ENCODE measurements around the gene LMCD1.

The LMCD1 gene

DNA sequence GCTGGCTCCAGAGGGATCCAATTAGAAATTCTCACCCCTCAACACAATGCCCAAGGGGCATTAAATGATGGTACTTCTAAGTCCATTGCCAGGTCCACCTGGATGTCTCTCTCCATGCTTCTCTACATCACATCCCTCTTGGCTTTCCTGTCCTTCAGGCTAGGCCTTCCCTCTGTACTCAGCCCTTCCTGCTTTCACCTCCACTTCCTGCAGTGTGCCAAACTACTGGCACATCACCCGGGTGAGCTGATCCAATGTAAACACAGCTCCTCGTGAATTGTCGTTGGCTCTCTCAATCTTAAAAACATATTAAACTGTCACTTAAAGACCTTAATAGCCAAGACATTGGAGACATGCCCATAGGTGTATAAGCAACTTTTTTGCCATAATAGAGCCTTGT, 4.0 kb downstream of the LMCD1 start:
- no peak for DNase-seq (ENCODE audit: low read depth in 2 of 2)

DNA sequence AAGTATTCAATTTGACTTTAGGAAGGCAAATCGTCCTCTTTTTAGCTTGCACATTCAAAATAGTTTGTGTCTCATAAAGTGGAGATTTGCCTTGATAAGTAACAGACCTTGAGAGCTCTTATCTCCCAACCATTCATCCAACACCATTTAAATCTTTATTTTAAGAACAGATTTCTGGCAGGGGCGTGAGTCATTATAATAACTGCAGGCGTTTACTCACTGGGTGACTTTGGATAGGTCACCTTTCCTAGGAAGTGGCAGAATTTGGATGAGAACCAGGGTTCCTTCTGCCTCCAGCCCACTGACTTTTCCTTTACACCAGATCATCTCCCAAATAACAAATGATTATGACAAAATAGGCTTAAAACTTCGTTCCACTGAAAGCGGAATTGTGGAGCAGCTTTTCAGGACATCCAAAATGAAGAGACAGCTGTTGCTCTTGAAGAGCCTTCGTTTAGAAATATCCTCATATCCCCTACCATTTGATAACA, 5.0 kb downstream of the LMCD1 start:
- no peak for DNase-seq (ENCODE audit: low read depth in 2 of 2)

DNA sequence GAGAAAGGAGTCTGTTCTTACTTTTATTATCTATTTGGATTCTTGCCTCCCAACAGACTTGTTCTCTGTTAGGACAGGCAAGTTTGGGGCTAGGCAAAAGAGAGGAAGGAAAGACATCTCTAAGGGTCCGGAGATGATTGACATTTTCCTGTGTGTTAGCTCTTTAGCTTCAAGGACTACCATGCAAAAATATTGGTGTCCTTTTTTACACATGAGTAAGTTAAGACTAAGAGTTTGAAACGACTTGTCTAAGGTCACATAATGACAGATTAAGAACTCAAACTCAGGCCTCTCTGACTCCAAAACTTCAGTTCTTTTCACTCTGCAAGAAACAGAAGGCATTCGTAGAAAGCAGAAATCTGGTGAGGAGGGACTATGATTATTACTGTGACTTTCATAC, 5.9 kb downstream of the LMCD1 start:
- no peak for DNase-seq (ENCODE audit: low read depth in 2 of 2)

DNA sequence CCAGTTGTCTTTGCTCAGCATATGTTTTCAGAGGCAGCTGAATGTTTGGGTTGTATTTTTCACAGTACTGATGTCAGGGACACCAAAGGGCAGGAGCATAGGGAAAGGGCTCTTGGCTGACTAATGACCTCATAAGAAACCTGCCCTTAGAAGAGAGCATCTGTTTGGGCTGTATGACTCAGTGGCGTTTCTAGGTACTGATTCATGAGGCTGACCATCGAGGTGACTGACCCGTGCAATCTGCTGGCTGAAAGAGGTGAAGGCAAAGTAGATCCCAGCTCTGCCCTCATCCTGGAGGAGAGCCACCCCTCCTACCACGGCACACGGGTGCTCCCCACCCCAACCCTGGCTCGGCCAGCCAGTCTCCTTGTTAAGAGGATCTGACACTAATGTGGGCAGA, 8.3 kb downstream of the LMCD1 start:
- DNase-seq (ENCODE audit: low read depth in 2 of 2), result no peak

DNA sequence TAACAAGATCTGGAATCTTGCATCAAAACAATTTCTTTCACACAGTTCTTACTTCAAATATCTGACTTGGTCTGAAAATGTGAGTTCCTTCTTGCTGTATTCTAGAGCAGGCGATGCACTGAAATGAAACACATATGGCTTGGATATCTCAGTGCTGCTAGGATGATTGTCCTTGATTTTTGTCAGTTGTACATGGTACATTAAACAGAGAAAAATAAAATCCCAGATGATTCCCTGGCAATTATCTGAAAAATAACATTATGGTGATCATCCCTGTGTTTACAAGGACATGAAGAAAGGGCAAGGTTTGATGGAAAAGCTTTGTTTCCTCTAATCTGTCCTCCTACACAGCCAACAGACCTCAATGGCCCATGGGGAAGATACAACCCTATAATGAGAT, 10.6 kb downstream of the LMCD1 start:
- DNase-seq (ENCODE audit: low read depth in 2 of 2), result no peak

DNA sequence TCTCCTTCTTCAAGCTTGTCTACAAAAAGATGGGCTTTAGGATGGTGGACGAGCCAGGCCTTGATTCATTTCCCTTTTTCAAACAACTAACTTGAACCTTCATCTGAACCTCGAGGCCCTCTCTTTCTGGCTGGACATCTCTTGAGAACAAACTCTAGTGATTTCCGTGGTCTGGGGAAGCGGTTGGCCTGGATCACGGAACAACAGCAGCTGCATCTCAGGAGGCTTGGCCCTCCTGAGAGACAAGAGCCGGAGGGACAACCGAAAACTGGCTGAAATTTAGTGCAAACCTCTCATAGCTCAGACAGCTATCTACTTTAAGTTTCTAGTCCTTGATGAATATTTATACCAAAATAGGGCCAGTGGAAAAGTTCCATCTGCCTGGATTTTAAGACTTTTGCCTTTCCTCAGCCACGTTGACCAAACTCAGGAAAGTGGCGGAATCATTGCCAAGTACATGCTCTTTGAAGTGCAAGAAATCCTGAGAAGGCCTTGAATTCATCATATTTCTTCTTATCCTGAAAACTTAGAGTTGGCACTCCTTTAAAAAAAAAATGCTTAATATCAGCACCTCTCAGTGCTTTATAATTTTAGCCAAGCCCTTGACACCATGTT, 14.5 kb downstream of the LMCD1 start:
- no peak for DNase-seq (ENCODE audit: low read depth in 2 of 2)

DNA sequence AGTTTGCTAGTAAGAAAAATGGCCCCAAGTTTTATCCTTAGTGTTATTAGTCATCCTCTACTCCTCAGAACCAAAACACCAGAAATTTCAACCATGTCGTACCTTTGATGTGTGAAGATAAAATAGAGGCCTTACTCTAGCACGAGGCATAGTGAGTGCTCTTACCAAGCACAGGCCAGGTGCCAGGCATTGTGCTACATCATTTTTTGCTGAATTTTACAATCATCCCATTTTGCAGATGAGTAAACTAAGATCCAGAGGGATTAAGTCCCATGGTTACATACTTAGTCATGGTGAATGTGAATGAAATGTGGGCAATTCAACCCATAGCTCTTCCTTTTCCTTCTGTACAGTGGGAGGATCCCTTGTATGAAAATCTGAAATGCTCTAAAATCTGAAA, 15.2 kb downstream of the LMCD1 start:
- DNase-seq (ENCODE audit: low read depth in 2 of 2), result no peak

DNA sequence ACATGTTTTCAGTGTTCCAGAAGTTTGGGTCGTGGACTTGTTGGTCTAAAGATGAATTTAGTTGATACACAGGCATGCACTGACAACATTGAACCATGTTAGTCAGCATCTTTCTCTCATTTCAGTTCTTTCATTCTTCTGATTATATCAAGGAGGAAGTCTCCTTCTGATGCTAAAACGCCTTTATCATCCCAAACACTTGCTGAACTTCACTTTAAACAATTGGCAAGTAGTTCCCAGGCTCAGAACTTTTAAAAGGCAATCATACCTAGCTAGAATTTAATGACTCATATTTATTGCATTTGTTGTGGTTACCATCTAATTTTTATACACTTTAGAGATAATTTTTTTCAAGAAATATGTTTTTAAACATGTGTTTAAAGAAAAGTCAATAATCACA, 15.9 kb downstream of the LMCD1 start:
- no peak for DNase-seq (ENCODE audit: low read depth in 2 of 2)

DNA sequence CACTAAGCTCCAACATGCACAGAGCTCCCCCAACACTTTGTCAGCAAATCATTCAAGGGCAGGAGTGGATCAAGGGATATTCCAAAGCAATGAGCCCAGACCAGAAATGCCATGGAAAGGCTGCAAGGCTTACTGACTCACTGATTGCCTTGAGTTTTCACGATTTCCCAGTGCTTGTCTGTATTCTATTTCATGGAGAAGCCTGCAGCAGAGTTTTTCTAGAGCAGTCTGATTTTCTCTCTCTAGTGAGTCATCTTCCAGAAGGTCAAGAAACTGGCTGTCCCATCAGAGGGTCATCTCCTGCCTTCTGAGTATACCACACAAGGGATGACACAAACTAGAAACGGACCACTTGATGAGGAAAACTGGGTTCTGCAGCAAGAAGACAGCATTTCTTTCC, 16.5 kb downstream of the LMCD1 start:
- DNase-seq (ENCODE audit: low read depth in 2 of 2), result no peak

DNA sequence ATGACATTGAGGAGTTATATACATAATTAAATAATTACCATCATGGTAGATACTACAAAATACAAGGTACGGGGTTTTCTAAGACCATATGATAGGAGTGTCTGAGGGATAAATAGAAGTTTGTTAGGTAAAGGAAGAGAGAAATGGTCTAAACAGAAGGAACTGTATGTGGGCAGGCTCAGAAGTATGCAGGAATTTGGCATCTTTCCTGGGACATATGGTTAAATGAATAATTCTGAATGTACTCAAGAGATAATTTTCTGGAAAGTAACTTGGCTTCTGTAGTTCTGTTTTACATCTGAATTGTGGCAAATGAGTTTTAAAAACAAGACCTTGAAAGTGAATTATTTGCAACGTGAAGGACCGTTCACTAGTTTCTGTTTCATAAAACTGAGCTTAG, 17.5 kb downstream of the LMCD1 start:
- DNase-seq (ENCODE audit: low read depth in 2 of 2), result no peak

DNA sequence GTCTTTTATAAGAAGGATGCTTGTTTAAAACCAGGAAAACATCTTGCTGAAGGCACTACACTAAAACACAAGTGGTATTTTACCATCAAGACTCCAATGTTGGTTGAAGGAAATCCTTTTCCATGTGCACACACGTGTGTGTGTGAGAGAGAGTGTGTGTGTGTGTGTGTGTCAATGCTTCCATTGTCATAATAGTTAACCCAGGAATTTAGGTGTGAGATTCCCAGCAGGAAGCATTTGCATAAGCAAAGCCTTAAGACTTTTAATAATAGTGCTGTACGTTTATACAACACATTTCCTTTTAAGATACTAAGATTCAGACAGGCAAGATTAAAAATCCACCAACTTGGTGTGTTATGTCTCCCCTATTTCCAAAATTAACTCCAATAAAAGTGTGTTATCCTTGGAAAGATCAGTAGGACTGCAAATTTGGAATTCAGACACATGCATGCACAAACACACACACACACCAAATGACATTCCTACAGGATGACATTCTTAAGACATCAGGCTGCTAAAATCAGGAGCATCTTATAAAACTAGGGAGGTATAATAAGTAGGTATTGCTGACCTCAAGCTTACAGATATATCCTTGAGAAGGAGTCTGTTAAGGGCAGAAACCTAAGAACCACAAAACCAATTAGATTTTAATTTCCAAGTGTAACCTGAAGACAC, 18.3 kb downstream of the LMCD1 start:
- DNase-seq (ENCODE audit: low read depth in 2 of 2), result no peak

DNA sequence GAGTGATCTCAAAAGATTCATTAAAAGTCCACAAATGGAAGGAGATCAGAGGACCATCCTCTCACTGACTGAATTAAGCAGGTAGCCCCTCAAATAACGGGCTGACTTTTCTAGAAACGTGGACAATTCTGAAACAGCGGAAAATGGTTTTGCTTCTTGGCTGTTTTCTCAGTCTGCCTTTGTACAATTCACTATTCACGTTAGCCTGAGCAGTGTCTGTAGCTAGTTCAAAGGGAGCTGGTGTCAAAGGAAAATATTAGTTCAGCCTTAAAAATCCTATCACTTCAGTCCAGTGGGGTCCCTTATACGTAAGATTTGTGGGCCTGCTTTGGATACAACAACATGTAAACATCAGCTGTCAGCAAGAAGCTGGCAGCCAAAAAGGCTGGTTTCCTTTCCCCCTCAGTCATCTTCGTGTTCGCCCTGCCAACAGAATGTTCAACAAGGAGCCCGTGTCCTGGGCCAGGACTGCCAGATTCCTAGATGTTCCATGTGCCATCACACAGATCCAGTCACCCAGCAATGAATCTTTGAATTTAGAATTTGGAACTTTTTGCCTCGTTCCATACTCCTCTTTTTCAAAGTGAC, 19.3 kb downstream of the LMCD1 start:
- DNase-seq (ENCODE audit: low read depth in 2 of 2), result no peak

DNA sequence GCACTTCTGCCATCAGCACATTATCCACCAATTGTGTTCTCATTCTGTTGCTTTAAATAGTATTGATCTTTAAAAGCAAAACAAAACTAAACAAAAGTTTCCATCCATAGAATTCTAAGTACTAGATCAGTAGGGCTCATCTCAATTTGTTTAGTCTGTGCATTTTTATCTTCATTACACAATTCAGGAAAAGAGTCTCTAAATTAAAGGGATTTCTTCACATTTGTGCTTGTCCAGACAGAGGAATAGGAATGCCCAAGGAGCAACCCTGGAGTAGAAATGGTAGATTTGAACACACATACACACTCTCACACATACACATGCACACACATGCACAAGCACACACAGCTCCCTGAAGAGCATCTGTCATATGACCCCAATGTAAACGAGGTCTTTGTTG, 21.4 kb downstream of the LMCD1 start:
- no peak for DNase-seq (ENCODE audit: low read depth in 2 of 2)

DNA sequence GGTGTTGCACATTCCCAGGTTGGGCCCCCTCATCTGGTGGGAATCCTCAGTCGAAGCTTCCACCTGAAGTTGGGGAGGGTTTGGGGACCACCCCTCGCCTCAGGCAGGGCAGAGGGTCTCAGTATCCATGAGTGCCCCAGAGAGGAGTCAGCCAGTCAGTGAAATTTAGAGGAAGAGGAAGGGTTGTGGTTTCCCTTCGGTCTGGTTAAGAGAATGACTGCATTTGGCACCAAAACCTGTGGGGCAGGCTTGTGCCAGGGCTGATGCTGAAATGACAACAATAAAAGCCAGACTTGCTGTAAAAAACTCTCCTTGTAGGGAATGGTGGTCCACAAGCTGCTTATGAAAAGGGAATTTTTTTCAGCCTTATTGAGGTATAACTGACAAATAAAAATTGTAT, 22.6 kb downstream of the LMCD1 start:
- DNase-seq (ENCODE audit: low read depth in 2 of 2), result no peak

DNA sequence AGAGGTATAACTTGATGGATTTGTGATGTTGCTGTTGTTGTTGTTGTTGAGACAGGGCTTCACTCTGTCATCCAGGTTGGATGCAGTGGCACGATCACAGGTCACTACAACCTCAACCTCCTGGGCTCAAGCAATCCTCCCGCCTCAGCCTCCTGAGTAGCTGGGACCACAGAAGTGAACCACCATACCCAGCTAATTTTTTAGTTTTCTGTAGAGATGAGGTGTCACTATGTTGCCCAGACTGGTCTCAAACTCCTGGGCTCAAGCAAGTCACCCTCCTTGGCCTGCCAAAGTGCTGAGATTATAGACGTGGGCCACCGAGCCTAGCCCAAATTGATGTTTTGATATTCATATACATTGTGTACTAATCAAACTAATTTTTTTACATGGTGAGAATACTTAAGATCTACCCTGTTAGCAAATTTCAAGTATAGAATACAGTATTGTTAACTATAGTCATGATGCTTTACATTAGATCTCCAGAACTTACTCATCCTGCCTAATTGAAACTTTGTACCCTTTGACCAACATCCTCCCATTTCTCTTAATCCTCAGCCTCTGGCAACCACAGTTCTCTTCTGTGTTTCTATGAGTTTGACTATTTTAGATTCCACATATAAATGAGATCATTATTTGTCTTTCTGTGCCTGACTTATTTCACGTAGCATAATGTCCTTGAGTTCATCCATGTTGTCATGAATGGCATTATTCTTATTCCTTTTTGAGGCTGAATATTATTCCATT, 23.2 kb downstream of the LMCD1 start:
- DNase-seq (ENCODE audit: low read depth in 2 of 2), result no peak

DNA sequence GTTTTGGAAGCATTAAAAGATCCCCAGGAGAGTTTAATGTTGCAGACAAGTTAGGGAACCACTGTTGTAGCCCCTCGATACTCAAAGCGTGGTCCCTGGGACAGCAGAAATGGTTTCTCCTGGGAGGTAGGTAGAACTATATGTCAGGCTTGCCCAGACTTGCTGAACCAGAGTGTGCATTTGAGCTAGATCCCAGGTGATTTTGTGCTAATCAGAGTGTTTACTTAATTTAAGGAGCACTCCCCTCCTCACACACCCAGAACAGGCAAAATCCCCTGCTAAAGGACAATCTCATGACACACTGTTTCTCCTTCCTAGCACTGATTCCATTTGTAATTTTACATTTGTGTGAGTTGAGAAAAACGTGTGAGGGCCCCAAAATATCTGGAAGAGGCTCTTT, 24.3 kb downstream of the LMCD1 start:
- no peak for DNase-seq (ENCODE audit: low read depth in 2 of 2)

DNA sequence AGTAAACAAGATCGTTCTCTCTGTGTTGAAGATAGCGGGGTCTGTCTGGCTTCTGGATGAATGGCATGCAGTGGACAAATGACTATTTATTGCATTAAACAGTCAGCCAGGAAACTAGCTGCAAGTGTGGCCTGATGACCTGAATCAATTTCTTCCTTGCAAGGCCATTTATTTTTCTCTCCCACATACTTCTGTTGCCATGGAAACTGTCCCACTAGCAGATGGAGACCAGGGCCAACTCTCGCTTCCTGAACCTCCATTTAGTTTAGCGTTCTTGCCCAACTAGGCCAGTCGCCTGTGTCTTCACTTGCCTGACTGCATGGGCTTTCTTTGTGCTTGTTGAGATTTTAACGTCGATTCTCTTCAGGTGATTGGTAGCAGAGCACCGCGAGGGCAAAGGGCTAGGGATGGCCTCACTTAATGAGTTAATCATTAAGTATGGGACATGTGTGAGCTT, 27.6 kb downstream of the LMCD1 start:
- DNase-seq (ENCODE audit: low read depth in 2 of 2), result no peak

DNA sequence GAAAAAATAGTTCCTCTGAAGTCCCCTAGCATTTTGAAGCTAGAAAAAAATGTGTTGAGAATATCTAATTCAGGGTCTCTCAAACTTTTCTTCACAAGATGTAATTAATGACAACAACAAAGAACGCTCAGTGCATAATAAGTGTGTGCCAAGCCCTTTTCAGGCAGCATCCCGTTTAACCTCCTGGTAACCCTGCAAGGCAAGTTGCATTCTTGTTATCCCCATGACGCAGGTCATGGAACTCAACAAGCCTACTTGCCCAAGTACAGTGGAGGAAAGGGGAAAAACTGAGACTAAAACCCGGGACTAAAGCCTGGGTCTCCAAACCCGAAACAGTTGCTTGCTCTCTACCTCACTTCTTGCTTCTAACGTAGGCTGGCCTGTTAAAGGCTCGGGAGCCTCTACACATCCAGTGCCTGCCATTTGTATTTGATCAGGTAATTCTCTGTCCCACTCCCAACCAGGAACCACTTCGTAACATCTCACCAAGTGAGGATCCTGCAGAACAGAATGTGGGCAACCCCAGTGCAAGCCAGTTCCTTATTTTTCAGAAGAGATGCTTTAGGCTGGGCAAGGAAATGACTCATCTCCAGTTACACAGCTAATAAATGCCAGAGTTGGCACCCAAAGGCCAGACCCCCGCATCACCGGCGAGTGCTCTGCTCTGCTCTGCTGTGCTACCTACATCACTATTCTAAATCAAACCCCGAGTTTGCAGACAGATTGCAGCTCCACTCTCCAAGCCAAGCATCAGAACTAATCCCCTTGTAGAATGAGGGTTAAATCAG, 28.3 kb downstream of the LMCD1 start:
- no peak for DNase-seq (ENCODE audit: low read depth in 2 of 2)

DNA sequence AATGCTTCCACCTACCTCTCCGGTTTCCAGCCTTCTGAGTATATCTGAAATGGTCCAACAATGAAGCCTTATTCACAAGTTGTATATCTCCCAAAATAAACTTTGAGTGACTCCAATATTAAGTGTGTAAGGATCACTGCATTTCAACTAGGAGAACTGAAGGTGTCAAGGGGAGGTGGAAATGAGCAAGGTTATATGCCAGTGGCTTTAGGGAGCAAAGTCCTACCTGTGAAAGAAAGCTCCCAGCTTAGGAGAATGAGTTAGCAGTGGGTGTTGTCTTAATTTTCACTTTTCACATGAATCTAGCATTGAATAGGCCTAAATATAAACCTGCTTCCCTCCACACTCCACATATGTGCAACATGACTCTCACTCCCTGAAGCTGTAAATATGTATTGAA, 29.0 kb downstream of the LMCD1 start:
- no peak for DNase-seq (ENCODE audit: low read depth in 2 of 2)

DNA sequence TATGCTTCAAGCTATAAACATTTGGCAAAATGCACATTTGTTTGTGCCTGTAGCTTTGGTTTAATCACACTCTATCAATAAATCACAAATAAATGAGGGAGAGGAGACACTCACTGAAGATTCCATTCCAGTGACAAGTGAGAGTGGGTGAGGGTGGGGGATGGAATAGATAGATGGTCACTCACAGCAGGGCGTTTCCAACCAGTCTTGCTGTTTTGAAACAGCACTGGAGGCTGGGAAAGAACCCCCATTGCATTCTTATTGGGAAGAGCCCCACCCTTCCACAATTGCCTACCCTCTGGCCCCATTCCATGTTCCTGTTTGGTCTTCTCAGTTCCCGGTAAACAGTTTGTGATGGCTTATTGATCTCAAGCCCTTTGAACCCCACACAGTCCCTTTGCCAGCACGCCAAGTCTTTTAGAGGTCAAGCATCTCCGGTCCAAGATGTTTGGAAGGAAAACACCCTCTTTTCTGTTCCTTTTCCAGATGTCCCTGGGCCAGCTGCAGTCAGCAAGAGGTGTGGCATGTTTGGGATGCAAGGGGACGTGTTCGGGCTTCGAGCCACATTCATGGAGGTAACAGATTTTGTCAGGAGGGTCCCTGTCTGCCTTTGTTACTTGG, 30.7 kb downstream of the LMCD1 start:
- DNase-seq (ENCODE audit: low read depth in 2 of 2), result no peak

Data from stimulated activated CD8-positive, alpha-beta memory T cell treated with anti-CD3 and anti-CD28 coated beads, Interleukin-15, amount 100 ng/mL, for 48 hours (primary cell).